GM12878 (cell line): Measurements from ENCODE around the gene ZNF25. TPM values are rescaled to one million over a fixed set of nuclear protein-coding genes. Genes with fewer than 3 reads are reported as not detected.

Source experiments
- ATF3 ChIP-seq: IDR thresholded peaks from 2 replicates; pipeline ENCODE4 v1.6.1; 2011; ENCODE audit warnings: low read depth, mild to moderate bottlenecking, low read length, moderate library complexity, borderline replicate concordance; ENCODE audit errors: extremely low read depth
- CEBPZ ChIP-seq: fragments of 150-350 bp; IDR thresholded peaks from 2 replicates; pipeline ENCODE4 v1.6.1; 2016; ENCODE audit warnings: low read depth, low read length
- CUX1 ChIP-seq: IDR thresholded peaks from 2 replicates; pipeline ENCODE4 v1.6.1; 2012; ENCODE audit warnings: improper control_type of control experiment, low read depth, low read length; ENCODE audit not compliant: insufficient replicate concordance
- HDAC2 ChIP-seq: fragments of 200-600 bp; sonication (generic); IDR thresholded peaks from 2 replicates; pipeline ENCODE4 v1.6.1; 2017
- HDGF ChIP-seq: fragments of 450-650 bp; IDR thresholded peaks from 2 replicates; pipeline ENCODE4 v1.6.1; 2016; ENCODE audit warnings: antibody characterized with exemption
- IKZF1 ChIP-seq: fragments of 450-650 bp; conservative IDR thresholded peaks from 2 replicates; pipeline ENCODE4 v1.6.1; 2017; ENCODE audit warnings: antibody characterized with exemption, mild to moderate bottlenecking
- NFIC ChIP-seq: IDR thresholded peaks from 2 replicates; pipeline ENCODE4 v1.6.1; 2012; ENCODE audit warnings: low read depth, mild to moderate bottlenecking, inconsistent platforms, low read length, moderate library complexity
- NFYB ChIP-seq: IDR thresholded peaks from 2 replicates; pipeline ENCODE4 v1.6.1; 2011; ENCODE audit warnings: low read depth, mild to moderate bottlenecking, low read length, improper control_type of control experiment, moderate library complexity; ENCODE audit not compliant: insufficient read depth
- NR2C2 ChIP-seq: IDR thresholded peaks from 2 replicates; pipeline ENCODE4 v1.6.1; 2011; ENCODE audit warnings: borderline replicate concordance, low read depth; ENCODE audit not compliant: control insufficient read depth, insufficient read length
- RB1 ChIP-seq: fragments of 450-650 bp; formaldehyde crosslinking; IDR thresholded peaks from 2 replicates; pipeline ENCODE4 v1.6.1; 2017; ENCODE audit warnings: mild to moderate bottlenecking, borderline replicate concordance
- SUPT20H ChIP-seq: IDR thresholded peaks from 2 replicates; pipeline ENCODE4 v1.6.1; 2011; ENCODE audit warnings: low read depth, mild to moderate bottlenecking, low read length, moderate library complexity, borderline replicate concordance; ENCODE audit not compliant: control insufficient read depth
- TARDBP ChIP-seq: IDR thresholded peaks from 2 replicates; pipeline ENCODE4 v1.6.1; 2016; ENCODE audit warnings: borderline replicate concordance
- TCF3 ChIP-seq: IDR thresholded peaks from 2 replicates; pipeline ENCODE4 v1.6.1; 2012; ENCODE audit warnings: low read depth, mild to moderate bottlenecking, low read length, borderline replicate concordance; ENCODE audit not compliant: insufficient read depth
- YY1 ChIP-seq: IDR thresholded peaks from 2 replicates; pipeline ENCODE4 v1.6.1; 2011; ENCODE audit warnings: low read depth, mild to moderate bottlenecking, low read length
- ZBTB40 ChIP-seq: fragments of 450-650 bp; IDR thresholded peaks from 2 replicates; pipeline ENCODE4 v1.6.1; 2016; ENCODE audit warnings: mild to moderate bottlenecking, moderate library complexity, borderline replicate concordance
- polyA plus RNA-seq, 11 experiments: library from polyadenylated mRNA; depleted of rRNA in 4 of 11; unstranded in 6 of 11; stranded (reverse) in 5 of 11; fragments of >200 nt; fragmentation: Nextera tagmentation in 4 of 11; fragmentation: Illumina TruSeq in 1 of 11; extraction: Ambion mirVana in 4 of 11; extraction: Trizol in 1 of 11; gene quantifications; 1 replicate in 1 of 11; 2 replicates in 10 of 11; pipeline versions ENCODE4 v1.2.1 to v1.2.3, GENCODE V29; 2011 to 2016; ENCODE audit warnings: inconsistent platforms in 2 of 11, missing spikeins in 2 of 11, low read depth in 1 of 11
- total RNA-seq, 4 experiments: library from RNA; depleted of rRNA in 3 of 4; stranded (reverse); fragments of >200 nt in 3 of 4; fragmentation: Illumina TruSeq in 1 of 4; extraction: Trizol in 1 of 4; gene quantifications; 2 replicates each; pipeline versions ENCODE4 v1.2.1 to v1.2.3, GENCODE V29; 2013 to 2021

Gene ZNF25
- total and polyA plus RNA-seq, 10 of the 15 experiments (the other 5 are each of a cell fraction or from before 2014, with no cell fraction given), result 1.0 to 6.8 (median 3.2) TPM

GRCh38 chr10:37976091-37976879, at the start of gene ZNF25 (continued):
- TF ChIP-seq NFYB, result no peak
- no peak for TF ChIP-seq NFIC
- TF ChIP-seq HDAC2, result no peak
- peak; percentile 92 for TF ChIP-seq IKZF1
- TF ChIP-seq HDGF, result 0 out of 2 replicates have a peak, but pooled peaks have one; percentile 16
- TF ChIP-seq CUX1, result no peak
- TF ChIP-seq TCF3, result peak; percentile 73; the same call in 1 of the 2 replicates
- TF ChIP-seq SUPT20H, result no peak
- TF ChIP-seq YY1, result peak; percentile 99
- TF ChIP-seq ATF3, result peak; percentile 38; the same call in 1 of the 2 replicates
- 0 out of 2 replicates have a peak, but pooled peaks have one; percentile 21 for TF ChIP-seq RB1
- TF ChIP-seq TARDBP, result peak; percentile 71
- TF ChIP-seq NR2C2, result no peak
- TF ChIP-seq CEBPZ, result no peak
- TF ChIP-seq ZBTB40, result no peak
